HG02884 (cell line): ENCODE results near the gene HSPD1.
A peak's percentile ranks its signal among the peaks of the same experiment; 100 is the strongest.

ENCODE experiments used
- ATAC-seq: cut with Tn5 transposase; IDR thresholded peaks from one replicate; pipeline ENCODE4 v1.9.1; 2021; ENCODE audit warnings: mild to moderate bottlenecking, moderate library complexity; ENCODE audit not compliant: unreplicated experiment

Gene HSPD1

GRCh38 chr2:197499594-197500502 lies at the start of gene HSPD1, which contains the start of gene HSPE1:
HSPD1 (minus strand) TSS chr2:197499840; CDS start chr2:197498848, 992 bp downstream.
HSPE1 (plus strand) TSS chr2:197500379; CDS start chr2:197500437, 58 bp downstream.
- peak; percentile 78 for ATAC-seq

- no peak for ATAC-seq
Observed at GRCh38 chr2:197548582-197548981, 48.9 kb upstream of the HSPD1 start.

GRCh38 chr2:197547163-197547900 lies 47.7 kb upstream of the HSPD1 start:
- ATAC-seq: no peak

GRCh38 chr2:197543206-197543605 lies 43.6 kb upstream of the HSPD1 start:
- no peak for ATAC-seq

GRCh38 chr2:197539734-197540133 lies 40.1 kb upstream of the HSPD1 start:
- ATAC-seq: no peak

- ATAC-seq: no peak
Observed at GRCh38 chr2:197538412-197538811, 38.8 kb upstream of the HSPD1 start.

- no peak for ATAC-seq
Observed at GRCh38 chr2:197517150-197517549, 17.5 kb upstream of the HSPD1 start.

GRCh38 chr2:197516393-197516761 lies 16.7 kb upstream of the HSPD1 start:
- no peak for ATAC-seq

- ATAC-seq: peak; percentile 88
Observed at GRCh38 chr2:197515739-197516392, 16.2 kb upstream of the HSPD1 start, which contains the start of gene MOB4. MOB4 (plus strand) TSS chr2:197516066; CDS start chr2:197516087, 21 bp downstream.

GRCh38 chr2:197515315-197515738 lies 15.7 kb upstream of the HSPD1 start:
- ATAC-seq: peak; percentile 5

GRCh38 chr2:197514754-197515153 lies 15.1 kb upstream of the HSPD1 start:
- ATAC-seq: no peak

- ATAC-seq: no peak
Observed at GRCh38 chr2:197513915-197514314, 14.3 kb upstream of the HSPD1 start.

GRCh38 chr2:197506658-197507057 lies 7.0 kb upstream of the HSPD1 start:
- no peak for ATAC-seq

GRCh38 chr2:197504512-197504911 lies 4.9 kb upstream of the HSPD1 start:
- no peak for ATAC-seq

GRCh38 chr2:197504000-197504399 lies 4.4 kb upstream of the HSPD1 start:
- no peak for ATAC-seq

- no peak for ATAC-seq
Observed at GRCh38 chr2:197502685-197503084, 3.0 kb upstream of the HSPD1 start.

GRCh38 chr2:197502201-197502600 lies 2.6 kb upstream of the HSPD1 start:
- ATAC-seq: no peak

- peak; percentile 8 for ATAC-seq
Observed at GRCh38 chr2:197500503-197501131, 977 bp upstream of the HSPD1 start.

- no peak for ATAC-seq
Observed at GRCh38 chr2:197498937-197499593, 575 bp downstream of the HSPD1 start.

- ATAC-seq: no peak
Observed at GRCh38 chr2:197498235-197498936, 1.3 kb downstream of the HSPD1 start.
